RWPE1 (cell line): Measurements from ENCODE around the gene ITM2C.

Experiments
- CTCF ChIA-PET: fragments of 350-600 bp; sonication (Branson Sonifier 250); formaldehyde crosslinking; extraction: SDS; loops from one replicate; lab custom pipeline; 2021; lab: Yijun Ruan, JAX
- POLR2A ChIA-PET: fragments of 400-600 bp; formaldehyde crosslinking; extraction: SDS; loops from one replicate; lab custom pipeline; 2020; ENCODE audit warnings: antibody characterized with exemption; ENCODE audit not compliant: low non-redundant PET; lab: Yijun Ruan, JAX
- DNase-seq: peaks from one replicate; pipeline ENCODE4 v3.0.0; 2012; ENCODE audit warnings: low spot score
- H3K27ac ChIP-seq: fragments of 450-650 bp; 2 replicates; pipeline ENCODE4 v1.5.1; 2017
- CTCF ChIP-seq: fragments of 450-650 bp; conservative IDR thresholded peaks from 2 replicates; pipeline ENCODE4 v1.5.1; 2017; ENCODE audit warnings: low read depth, mild to moderate bottlenecking

ITM2C gene

GRCh38 chr2:230871361-230872150 is 6.8 kb downstream of the ITM2C start:
- POLR2A ChIA-PET, result no interaction called here

DNA sequence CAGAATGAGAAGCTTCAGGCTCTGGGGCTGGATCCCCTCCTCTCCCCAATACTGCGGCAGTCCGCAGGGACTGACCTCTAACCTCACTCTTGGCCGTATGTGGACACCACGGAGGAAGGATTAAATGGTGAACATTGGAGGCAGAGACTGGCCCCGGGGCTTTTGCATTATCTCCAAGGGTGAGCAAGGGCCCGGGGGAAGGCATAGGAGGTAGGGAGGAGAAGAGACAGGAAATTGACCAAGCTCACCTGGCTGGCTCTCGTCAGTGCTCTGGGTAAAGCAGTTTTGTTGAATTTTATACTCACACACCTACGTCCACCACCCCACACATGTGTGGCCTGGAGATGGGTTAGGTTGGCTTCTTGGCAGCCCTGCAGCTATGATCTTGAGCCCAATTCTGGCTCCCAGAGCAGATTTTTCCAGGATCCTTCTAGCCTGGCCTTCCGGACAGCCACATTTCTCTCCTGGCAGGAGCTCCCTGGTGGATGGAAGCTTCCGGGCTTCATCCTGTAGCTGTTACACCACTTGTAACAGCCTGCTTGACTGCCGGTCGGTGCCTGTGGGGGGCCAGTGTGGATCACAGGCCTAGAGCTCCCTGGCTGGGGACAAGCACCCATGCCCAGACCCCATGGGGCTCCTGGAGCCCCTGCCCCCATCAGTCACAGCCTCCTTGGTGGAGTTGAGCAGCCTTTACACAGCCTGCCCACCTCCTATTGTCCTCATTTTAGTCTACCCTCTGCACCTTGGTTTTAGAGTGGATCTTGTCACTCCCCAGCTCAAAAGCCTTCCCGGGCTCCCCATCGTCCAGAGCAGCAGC is 7.6 kb downstream of the ITM2C start:
- no peak for DNase-seq
- ChIA-PET POLR2A (no interaction called here), CTCF (interaction anchor here (0.6 kb wide), 1 partner anchor 1102 kb away, joined by 5 read pairs; no protein-coding TSS in a partner anchor)
- TF ChIP-seq CTCF, result no peak
- no peak overlapping the region for H3K27ac ChIP-seq

More at GRCh38 chr2:230871361-230872150, 6.8 kb downstream of the ITM2C start:
- no peak overlapping the region for H3K27ac ChIP-seq
- no peak for DNase-seq
- TF ChIP-seq CTCF, result no peak
- CTCF ChIA-PET, result interaction anchor here (0.6 kb wide), 1 partner anchor 580 kb away, joined by 3 read pairs; no protein-coding TSS in a partner anchor

DNA sequence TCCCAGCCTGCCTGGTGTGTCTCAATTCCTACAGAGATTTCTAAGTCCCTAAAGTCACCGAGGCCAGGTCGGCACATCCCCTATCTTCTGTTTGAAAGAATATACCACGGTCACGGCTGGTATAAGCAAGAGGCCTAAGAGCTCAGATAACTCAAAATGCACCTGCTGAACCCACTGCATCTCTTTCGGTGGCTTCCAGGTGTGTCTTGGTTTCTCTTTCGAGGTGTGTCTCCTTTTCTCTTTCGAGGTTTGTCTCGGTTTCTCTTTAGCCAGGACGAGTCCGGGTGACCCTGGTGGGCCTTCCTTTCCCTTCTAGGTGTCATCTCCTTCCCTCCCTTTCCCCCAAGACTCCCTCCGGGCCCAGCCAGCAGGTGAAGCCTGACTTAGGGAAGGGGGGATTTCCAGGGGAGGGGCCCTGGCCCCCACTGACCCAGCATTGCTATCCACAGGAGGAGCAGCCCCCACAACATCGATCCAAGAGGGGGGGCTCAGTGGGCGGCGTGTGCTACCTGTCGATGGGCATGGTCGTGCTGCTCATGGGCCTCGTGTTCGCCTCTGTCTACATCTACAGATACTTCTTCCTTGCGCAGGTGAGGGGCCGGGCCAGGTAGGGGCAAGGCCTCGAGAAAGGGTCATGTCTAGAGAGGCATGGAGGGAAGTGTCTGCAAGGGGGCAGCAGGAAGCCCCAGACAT is 8.4 kb downstream of the ITM2C start:
- TF ChIP-seq CTCF, result no peak
- POLR2A ChIA-PET, result no interaction called here
- CTCF ChIA-PET, result interaction anchor here (0.6 kb wide), 1 partner anchor 1101 kb away, joined by 5 read pairs; no protein-coding TSS in a partner anchor
- no peak overlapping the region for H3K27ac ChIP-seq
- DNase-seq, result no peak

- no peak overlapping the region for H3K27ac ChIP-seq
- DNase-seq, result no peak
- CTCF ChIA-PET, result no interaction called here
- POLR2A ChIA-PET, result no interaction called here
- TF ChIP-seq CTCF, result no peak
Measured at GRCh38 chr2:230873661-230874401, 9.1 kb downstream of the ITM2C start.

DNA sequence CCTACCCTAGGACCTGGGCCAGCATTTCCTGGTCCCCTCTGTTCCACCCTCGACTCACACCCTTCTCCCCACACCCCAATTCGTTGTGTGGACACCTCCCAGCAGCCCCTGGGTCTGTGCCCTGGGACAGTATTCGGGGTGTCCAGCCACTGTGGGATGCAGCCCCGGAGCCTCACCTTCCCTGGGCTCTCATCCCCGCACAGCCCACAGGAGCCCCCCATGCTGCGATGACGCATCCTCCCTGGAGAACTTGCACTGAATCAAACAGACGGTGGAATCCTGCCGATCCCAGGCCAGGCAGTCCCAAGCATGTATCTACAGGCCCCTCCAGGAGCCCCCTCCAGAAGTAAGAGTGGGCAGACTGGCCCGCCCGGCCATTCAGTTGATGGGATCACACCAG is 9.7 kb downstream of the ITM2C start:
- H3K27ac ChIP-seq, result no peak overlapping the region
- POLR2A ChIA-PET, result no interaction called here
- no peak for TF ChIP-seq CTCF
- no peak for DNase-seq
- CTCF ChIA-PET, result no interaction called here
